Kidney (tissue), 14 donors: ENCODE measurements around the gene TYRP1. TPM values are rescaled to one million over a fixed set of nuclear protein-coding genes. Genes with fewer than 3 reads are reported as not detected.
A peak's percentile ranks its signal among the peaks of the same experiment; 100 is the strongest.

Experiments used
- DNase-seq, 5 donors: peaks; one replicate each; pipeline ENCODE4 v3.0.0-alpha.2; 2013 to 2020
- FAIRE-seq: peaks from 2 replicates; lab custom pipeline; 2012; peaks lifted over from hg19 to GRCh38; lab: Jason Lieb, UNC
- H3K27ac ChIP-seq, 2 donors: one replicate each; pipeline ENCODE4 v1.7.0; 2013; ENCODE audit warnings: low read depth in 2 of 2, low read length in 2 of 2, inconsistent platforms in 1 of 2
- H3K27me3 ChIP-seq: one replicate; pipeline ENCODE4 v1.7.1; 2013; ENCODE audit warnings: low read length, inconsistent platforms; ENCODE audit not compliant: control insufficient read depth, insufficient read depth
- H3K36me3 ChIP-seq, 3 donors: one replicate each; pipeline versions ENCODE4 v1.7.0 to v1.7.1; 2013; ENCODE audit warnings: low read length in 3 of 3, control low read depth in 1 of 3, inconsistent platforms in 1 of 3; ENCODE audit not compliant: insufficient read depth in 3 of 3, control insufficient read depth in 2 of 3
- H3K4me1 ChIP-seq, 3 donors: one replicate each; pipeline versions ENCODE4 v1.7.0 to v1.7.1; 2013; ENCODE audit warnings: low read length in 3 of 3, inconsistent platforms in 1 of 3, low read depth in 1 of 3; ENCODE audit not compliant: control insufficient read depth in 2 of 3, insufficient read depth in 2 of 3
- H3K4me3 ChIP-seq, 3 donors: one replicate each; pipeline versions ENCODE4 v1.7.0 to v1.8.1; 2013; ENCODE audit warnings: low read length in 3 of 3, control low read depth in 1 of 3, inconsistent platforms in 1 of 3
- H3K9ac ChIP-seq, 3 donors: one replicate each; pipeline versions ENCODE4 v1.7.0 to v1.7.1; 2013; ENCODE audit warnings: low read length in 3 of 3, control low read depth in 1 of 3, inconsistent platforms in 1 of 3
- H3K9me3 ChIP-seq, 3 donors: one replicate each; pipeline versions ENCODE4 v1.7.0 to v1.7.1; 2013; ENCODE audit warnings: low read length in 3 of 3, control low read depth in 1 of 3, inconsistent platforms in 1 of 3; ENCODE audit not compliant: control insufficient read depth in 2 of 3, insufficient read depth in 1 of 3
- CTCF ChIP-seq: IDR thresholded peaks from 3 replicates; pipeline ENCODE4 v1.5.1; 2012; ENCODE audit warnings: mild to moderate bottlenecking, moderate library complexity, borderline replicate concordance; ENCODE audit not compliant: insufficient read depth; ENCODE audit errors: extremely low read depth
- intact Hi-C: fragments of 100-400 bp; cut with DNase I; formaldehyde crosslinking; loops from one replicate; pipeline ENCODE4 v1.11.1; 2022
- polyA plus RNA-seq: library from polyadenylated mRNA; stranded (reverse); fragments of 350-450 nt; fragmentation: Illumina TruSeq; extraction: RNeasy Lipid Tissue Mini Kit (QIAGEN cat#74804); gene quantifications from one replicate; pipeline ENCODE4 v1.2.3, GENCODE V29; 2014; ENCODE audit warnings: low read depth, low replicate concordance; ENCODE audit not compliant: insufficient read depth
- total RNA-seq: library from RNA; stranded (reverse); fragmentation: NEBNext Ultra II Directional; extraction: Animal tissue kit (Norgen Biotek cat#: 25700); gene quantifications from one replicate; pipeline ENCODE4 v1.2.1, GENCODE V29; 2021
- donor health status: control.
- donor health status: control.
- donor health status: control.
- donor health status: control.
- donor health status: control.
- donor health status: DM: yes; HTN: yes; CAD: no.
- donor health status: Normal renal cell carcinoma (clear cell type).

TYRP1 gene
- total and polyA plus RNA-seq, 2 donors from 2014 or later, result 0.41 to 10.0 TPM

GRCh38 chr9:12722131-12722530, 28.9 kb downstream of the TYRP1 start:
- Histone ChIP-seq H3K4me1 (no peaks in the 10 kb centered on the region), H3K27ac (no peak overlapping the region), H3K9ac (no peak overlapping the region), H3K4me3 (no peak overlapping the region), H3K36me3 (no peaks in the 10 kb centered on the region), H3K9me3 (no peaks in the 10 kb centered on the region), H3K27me3 (no peaks in the 10 kb centered on the region)
- no peak for TF ChIP-seq CTCF
- intact Hi-C loops, result loop anchor here (5.0 kb wide), 1 partner anchor 160 kb away; no protein-coding TSS in a partner anchor
- DNase-seq (no peak), FAIRE-seq (no peak)

GRCh38 chr9:12723409-12724028, 30.3 kb downstream of the TYRP1 start:
- TF ChIP-seq CTCF, result peak; percentile 34
- peak; percentile 59 for FAIRE-seq

GRCh38 chr9:12726795-12727194, 33.6 kb downstream of the TYRP1 start:
- intact Hi-C loops, result no loop called here
- FAIRE-seq, result no peak

More at GRCh38 chr9:12723409-12724028, 30.3 kb downstream of the TYRP1 start:
- Histone ChIP-seq H3K27me3 (no peaks in the 10 kb centered on the region), H3K9ac (no peak overlapping the region), H3K9me3 (no peaks in the 10 kb centered on the region), H3K27ac (no peak overlapping the region), H3K36me3 (no peaks in the 10 kb centered on the region), H3K4me1 (no peaks in the 10 kb centered on the region), H3K4me3 (no peak overlapping the region)
- intact Hi-C loops, result loop anchor here (5.0 kb wide), 1 partner anchor 159 kb away; no protein-coding TSS in a partner anchor
- peak in 1 of 5 donors; percentile 19 for DNase-seq

More at GRCh38 chr9:12726795-12727194, 33.6 kb downstream of the TYRP1 start:
- Histone ChIP-seq H3K9me3 (no peaks in the 10 kb centered on the region), H3K27me3 (no peaks in the 10 kb centered on the region), H3K9ac (no peak overlapping the region), H3K36me3 (no peaks in the 10 kb centered on the region), H3K27ac (no peak overlapping the region), H3K4me3 (no peak overlapping the region), H3K4me1 (no peaks in the 10 kb centered on the region)
- no peak for TF ChIP-seq CTCF
- no peak for DNase-seq
